H9 (cell line): Measurements from ENCODE around the gene HBA1. TPM values are rescaled to one million over a fixed set of nuclear protein-coding genes. Genes with fewer than 3 reads are reported as not detected.

Experiments used
- DNase-seq: peaks from one replicate; pipeline ENCODE4 v3.0.0-alpha.2; 2017
- H2AFZ ChIP-seq: one replicate; pipeline ENCODE4 v1.6.1; 2013; ENCODE audit warnings: mild to moderate bottlenecking, low read length, control low read depth, moderate library complexity
- H2AK5ac ChIP-seq: 2 replicates; pipeline ENCODE4 v1.6.1; 2013; ENCODE audit warnings: low read length, control low read depth, mixed read lengths; ENCODE audit not compliant: insufficient read length
- H2BK120ac ChIP-seq: one replicate; pipeline ENCODE4 v1.6.1; 2013; ENCODE audit warnings: low read depth, mild to moderate bottlenecking, low read length, control low read depth, inconsistent platforms; ENCODE audit not compliant: poor library complexity, severe bottlenecking
- H2BK12ac ChIP-seq: 2 replicates; pipeline ENCODE4 v1.6.1; 2013; ENCODE audit warnings: low read length, control low read depth, mixed read lengths, low read depth; ENCODE audit not compliant: insufficient read length
- H2BK15ac ChIP-seq: 2 replicates; pipeline ENCODE4 v1.6.1; 2013; ENCODE audit warnings: low read depth, low read length, control low read depth
- H2BK20ac ChIP-seq: one replicate; pipeline ENCODE4 v1.6.1; 2013; ENCODE audit warnings: low read depth, mild to moderate bottlenecking, low read length, control low read depth, inconsistent platforms; ENCODE audit not compliant: poor library complexity, severe bottlenecking
- H2BK5ac ChIP-seq: 2 replicates; pipeline ENCODE4 v1.6.1; 2013; ENCODE audit warnings: low read length, control low read depth, mixed read lengths; ENCODE audit not compliant: insufficient read length
- H3K14ac ChIP-seq: 2 replicates; pipeline ENCODE4 v1.6.1; 2013; ENCODE audit warnings: low read length, control low read depth; ENCODE audit not compliant: insufficient read depth
- H3K18ac ChIP-seq: 2 replicates; pipeline ENCODE4 v1.6.1; 2013; ENCODE audit warnings: low read depth, mild to moderate bottlenecking, mixed read lengths, low read length, control low read depth; ENCODE audit not compliant: insufficient read length
- H3K23ac ChIP-seq: 2 replicates; pipeline ENCODE4 v1.6.1; 2013; ENCODE audit warnings: low read length, control low read depth, mixed read lengths, low read depth; ENCODE audit not compliant: insufficient read length
- H3K23me2 ChIP-seq: 2 replicates; pipeline ENCODE4 v1.6.1; 2013; ENCODE audit warnings: low read depth, mild to moderate bottlenecking, mixed read lengths, low read length, control low read depth; ENCODE audit not compliant: insufficient read length, poor library complexity, severe bottlenecking
- H3K27ac ChIP-seq: 2 replicates; pipeline ENCODE4 v1.5.1; 2013; ENCODE audit warnings: low read length, control low read depth, mixed read lengths, low read depth; ENCODE audit not compliant: insufficient read length
- H3K27me3 ChIP-seq: 2 replicates; pipeline ENCODE4 v1.6.1; 2013; ENCODE audit warnings: low read length, control low read depth, inconsistent platforms; ENCODE audit not compliant: insufficient read depth
- H3K4ac ChIP-seq: 2 replicates; pipeline ENCODE4 v1.6.1; 2013; ENCODE audit warnings: low read depth, mild to moderate bottlenecking, control low read depth, inconsistent platforms, low read length, moderate library complexity
- H3K4me1 ChIP-seq: 2 replicates; pipeline ENCODE4 v1.6.1; 2013; ENCODE audit warnings: low read length, control low read depth, inconsistent platforms; ENCODE audit not compliant: insufficient read depth
- H3K4me2 ChIP-seq: 2 replicates; pipeline ENCODE4 v1.6.1; 2013; ENCODE audit warnings: low read length, control low read depth, mixed read lengths; ENCODE audit not compliant: insufficient read length, insufficient read depth
- H3K56ac ChIP-seq: 2 replicates; pipeline ENCODE4 v1.6.1; 2013; ENCODE audit warnings: low read depth, mild to moderate bottlenecking, mixed read lengths, low read length, control low read depth; ENCODE audit not compliant: insufficient read length
- H3K79me1 ChIP-seq: 2 replicates; pipeline ENCODE4 v1.6.1; 2013; ENCODE audit warnings: low read depth, mild to moderate bottlenecking, moderate library complexity, low read length, control low read depth, inconsistent platforms; ENCODE audit not compliant: insufficient read depth, poor library complexity, severe bottlenecking
- H3K79me2 ChIP-seq: 2 replicates; pipeline ENCODE4 v1.6.1; 2013; ENCODE audit warnings: low read length, control low read depth, inconsistent platforms; ENCODE audit not compliant: insufficient read depth
- H3K9ac ChIP-seq: 2 replicates; pipeline ENCODE4 v1.6.1; 2013; ENCODE audit warnings: low read length, control low read depth, mixed read lengths; ENCODE audit not compliant: insufficient read length; ENCODE audit errors: extremely low read depth
- H3K9me3 ChIP-seq: one replicate; pipeline ENCODE4 v1.6.1; 2013; ENCODE audit warnings: low read depth, low read length, inconsistent platforms; ENCODE audit not compliant: control insufficient read depth
- H3T11ph ChIP-seq: one replicate; pipeline ENCODE4 v1.6.1; 2013; ENCODE audit warnings: mild to moderate bottlenecking, low read length, control low read depth, inconsistent platforms
- H4K20me1 ChIP-seq: one replicate; pipeline ENCODE4 v1.6.1; 2013; ENCODE audit not compliant: control insufficient read depth, insufficient read length, insufficient read depth
- H4K5ac ChIP-seq: 2 replicates; pipeline ENCODE4 v1.6.1; 2013; ENCODE audit warnings: low read depth, mild to moderate bottlenecking, mixed read lengths, low read length, control low read depth; ENCODE audit not compliant: insufficient read length
- H4K8ac ChIP-seq: replicated peaks from 2 replicates; pipeline ENCODE4 v1.6.1; 2013; ENCODE audit warnings: low read length, control low read depth, mixed read lengths, low read depth; ENCODE audit not compliant: insufficient read length
- H4K91ac ChIP-seq: 2 replicates; pipeline ENCODE4 v1.6.1; 2013; ENCODE audit warnings: low read depth, mild to moderate bottlenecking, moderate library complexity, mixed read lengths, low read length, control low read depth; ENCODE audit not compliant: insufficient read length
- H3K27ac Mint-ChIP-seq, 3 experiments: 2 replicates in 2 of 3; 3 replicates in 1 of 3; pipeline ENCODE4 v1.8.0; 2020 to 2021; ENCODE audit warnings: mixed read lengths in 3 of 3, mild to moderate bottlenecking in 1 of 3, moderate library complexity in 1 of 3
- H3K27me3 Mint-ChIP-seq: 2 replicates; pipeline ENCODE4 v1.8.0; 2021; ENCODE audit warnings: low read depth, mild to moderate bottlenecking, moderate library complexity, mixed read lengths
- H3K36me3 Mint-ChIP-seq, 3 experiments: 2 replicates in 2 of 3; 3 replicates in 1 of 3; pipeline ENCODE4 v1.8.0; 2020 to 2021; ENCODE audit warnings: low read depth in 3 of 3, mixed read lengths in 3 of 3; ENCODE audit not compliant: insufficient read depth in 1 of 3
- H3K4me1 Mint-ChIP-seq, 2 experiments: 2 replicates each; pipeline ENCODE4 v1.8.0; 2020; ENCODE audit warnings: mixed read lengths in 2 of 2
- H3K4me3 Mint-ChIP-seq, 2 experiments: 2 replicates in 1 of 2; 3 replicates in 1 of 2; pipeline ENCODE4 v1.8.0; 2020 to 2021; ENCODE audit warnings: mild to moderate bottlenecking in 2 of 2, mixed read lengths in 2 of 2, moderate library complexity in 1 of 2
- H3K9me3 Mint-ChIP-seq, 2 experiments: 2 replicates in 1 of 2; 3 replicates in 1 of 2; pipeline ENCODE4 v1.8.0; 2020; ENCODE audit warnings: mild to moderate bottlenecking in 2 of 2, mixed read lengths in 2 of 2, moderate library complexity in 1 of 2
- CTCF ChIP-seq: fragments of 200-600 bp; sonication (generic); conservative IDR thresholded peaks from 3 replicates; pipeline ENCODE4 v1.8.0; 2021; ENCODE audit warnings: antibody characterized with exemption, mild to moderate bottlenecking
- WGBS: extraction: QIAGEN DNeasy Blood & Tissue Kit; methylation state at CpG from one replicate; pipeline ENCODE4 v1.1.7; 2013; ENCODE audit warnings: missing lambda C conversion rate, low lambda C conversion rate, mixed read lengths; ENCODE audit not compliant: insufficient read length; ENCODE audit errors: extremely low coverage; 5-methylcytosine and 5-hydroxymethylcytosine counted together
- total RNA-seq: library from RNA; stranded (reverse); gene quantifications from 2 replicates; pipeline ENCODE4 v1.2.1, GENCODE V29; 2021

Gene HBA1
- total RNA-seq, 1 experiment from 2014 or later = 7.2 TPM

- DNase-seq = no peak
- Histone ChIP-seq H3K23me2 (no peaks in the 10 kb centered on the region), H3K23ac (no peak overlapping the region), H4K91ac (no peak overlapping the region), H4K5ac (no peak overlapping the region), H3K9me3 (no peaks in the 10 kb centered on the region), H3K4ac (no peak overlapping the region), H4K20me1 (no peaks in the 10 kb centered on the region), H2BK120ac (no peak overlapping the region), H3K18ac (no peak overlapping the region), H4K8ac (no peak overlapping the region), H2AFZ (no peak overlapping the region), H3K27ac (no peak overlapping the region), H2BK12ac (no peak overlapping the region), H3K79me2 (no peaks in the 10 kb centered on the region), H2BK5ac (no peak overlapping the region), H3K14ac (no peak overlapping the region), H3K4me1 (no peaks in the 10 kb centered on the region), H3K9ac (no peak overlapping the region), H3K79me1 (no peaks in the 10 kb centered on the region), H3K56ac (no peak overlapping the region), H2AK5ac (no peak overlapping the region), H2BK15ac (no peak overlapping the region), H2BK20ac (no peak overlapping the region), H3K4me2 (no peak overlapping the region), H3K27me3 (no peaks in the 10 kb centered on the region; the same call in 1 of the 2 replicates), H3T11ph (no peak overlapping the region)
- H3K27ac Mint-ChIP-seq = no peak overlapping the region
- no peaks in the 10 kb centered on the region for H3K9me3 Mint-ChIP-seq
- no peak overlapping the region for H3K4me3 Mint-ChIP-seq
- H3K4me1 Mint-ChIP-seq = no peaks in the 10 kb centered on the region; a peak in 1 of 4 replicates
- no CpG with 5 or more reads among the region's 12 CpGs for WGBS
- H3K27me3 Mint-ChIP-seq = peaks cover 16% of the 10 kb centered on the region
- TF ChIP-seq CTCF = no peak
- no peaks in the 10 kb centered on the region; a peak in 2 of 7 replicates for H3K36me3 Mint-ChIP-seq
These were observed 34.0 kb upstream of the HBA1 start for GRCh38 chr16:142405-142967.
